GM12891 (cell line): ENCODE data around the gene TMEM184A.

ENCODE experiments used
- DNase-seq: peaks from one replicate; pipeline ENCODE4 v3.0.0; 2011; ENCODE audit warnings: low spot score; ENCODE audit not compliant: insufficient read length
- FAIRE-seq: peaks from 2 replicates; lab custom pipeline; 2011; peaks lifted over from hg19 to GRCh38; lab: Jason Lieb, UNC
- PAX5 ChIP-seq: IDR thresholded peaks from 2 replicates; pipeline ENCODE4 v1.6.1; 2011; ENCODE audit warnings: low read length, moderate library complexity, mild to moderate bottlenecking; ENCODE audit not compliant: insufficient read depth, severe bottlenecking
- POLR2A ChIP-seq: IDR thresholded peaks from 2 replicates; pipeline ENCODE4 v1.6.1; 2011; ENCODE audit warnings: low read depth, low read length, control low read depth
- POLR2AphosphoS5 ChIP-seq: IDR thresholded peaks from 2 replicates; pipeline ENCODE4 v1.6.1; 2011; ENCODE audit warnings: low read depth, low read length, control low read depth
- POU2F2 ChIP-seq: IDR thresholded peaks from 2 replicates; pipeline ENCODE4 v1.6.1; 2011; ENCODE audit warnings: low read depth, mild to moderate bottlenecking, control low read depth, low read length, moderate library complexity
- SPI1 ChIP-seq: IDR thresholded peaks from 2 replicates; pipeline ENCODE4 v1.6.1; 2011; ENCODE audit warnings: low read depth, low read length, control low read depth
- TAF1 ChIP-seq: IDR thresholded peaks from 2 replicates; pipeline ENCODE4 v1.6.1; 2011; ENCODE audit warnings: low read depth, low read length, control low read depth

TMEM184A gene

GRCh38 chr7:1513657-1514095 lies 42.3 kb downstream of the TMEM184A start:
- TF ChIP-seq TAF1 (no peak), POU2F2 (no peak)
- DNase-seq (no peak), FAIRE-seq (no peak)

GRCh38 chr7:1512781-1513656 lies 43.0 kb downstream of the TMEM184A start:
- TF ChIP-seq PAX5: no peak
- TF ChIP-seq POLR2AphosphoS5: no peak
- no peak for TF ChIP-seq TAF1
- no peak for TF ChIP-seq SPI1
- TF ChIP-seq POU2F2: no peak
- no peak for TF ChIP-seq POLR2A
- DNase-seq (peak; percentile 66), FAIRE-seq (peak; percentile 83)

- no peak for TF ChIP-seq PAX5
- TF ChIP-seq POU2F2: no peak
- no peak for TF ChIP-seq SPI1
- TF ChIP-seq POLR2A: no peak
- TF ChIP-seq POLR2AphosphoS5: no peak
- TF ChIP-seq TAF1: no peak
Observed at GRCh38 chr7:1511444-1512422, 44.3 kb downstream of the TMEM184A start.

GRCh38 chr7:1510780-1511154 lies 45.2 kb downstream of the TMEM184A start:
- DNase-seq: no peak
- no peak for TF ChIP-seq TAF1
- no peak for TF ChIP-seq SPI1
- TF ChIP-seq PAX5: no peak
- TF ChIP-seq POLR2A: no peak
- TF ChIP-seq POU2F2: no peak
- TF ChIP-seq POLR2AphosphoS5: no peak
- FAIRE-seq: no peak

More at GRCh38 chr7:1511444-1512422, 44.3 kb downstream of the TMEM184A start:
- FAIRE-seq (no peak), DNase-seq (no peak)

- no peak for DNase-seq
- TF ChIP-seq PAX5: no peak
- no peak for TF ChIP-seq SPI1
- no peak for TF ChIP-seq POLR2A
- no peak for TF ChIP-seq POLR2AphosphoS5
- TF ChIP-seq TAF1: no peak
- TF ChIP-seq POU2F2: no peak
- no peak for FAIRE-seq
Observed at GRCh38 chr7:1509226-1509625, 46.8 kb downstream of the TMEM184A start.

GRCh38 chr7:1508277-1508758 lies 47.7 kb downstream of the TMEM184A start:
- TF ChIP-seq SPI1 (no peak), POLR2AphosphoS5 (no peak), TAF1 (no peak), POU2F2 (no peak), POLR2A (no peak), PAX5 (no peak)
- no peak for FAIRE-seq
- no peak for DNase-seq

- DNase-seq: no peak
- FAIRE-seq: peak; percentile 66
- no peak for TF ChIP-seq POLR2AphosphoS5
- TF ChIP-seq POU2F2: no peak
- TF ChIP-seq TAF1: no peak
- no peak for TF ChIP-seq PAX5
- TF ChIP-seq SPI1: no peak
- no peak for TF ChIP-seq POLR2A
Observed at GRCh38 chr7:1505731-1506550, 50.1 kb downstream of the TMEM184A start.
